A549 (cell line): ENCODE results near the gene ZBP1. TPM values are rescaled to one million over a fixed set of nuclear protein-coding genes. Genes with fewer than 3 reads are reported as not detected.
A peak's percentile ranks its signal among the peaks of the same experiment; 100 is the strongest.

Source experiments
- ATAC-seq, 2 experiments: fragments of 200-7000 bp in 1 of 2; fragments of >200 bp in 1 of 2; cut with Nextera tagmentation in 1 of 2; cut with Tn5 transposase in 1 of 2; 3 replicates each; pipeline versions ENCODE4 v1.8.0 to v1.9.1; 2018 to 2020; ENCODE audit warnings: mild to moderate bottlenecking in 1 of 2, moderate library complexity in 1 of 2
- CTCF ChIA-PET: fragments of 300-600 bp; sonication (Branson Sonifier 250); formaldehyde crosslinking; extraction: SDS; loops from one replicate; lab custom pipeline; 2021; ENCODE audit warnings: antibody characterized with exemption, inconsistent platforms; lab: Yijun Ruan, JAX
- POLR2A ChIA-PET: fragments of 350-600 bp; formaldehyde crosslinking; extraction: SDS; loops from one replicate; lab custom pipeline; 2021; ENCODE audit warnings: antibody characterized with exemption, inconsistent platforms; lab: Yijun Ruan, JAX
- DNase-seq, 2 experiments: peaks; one replicate each; pipeline versions ENCODE4 v3.0.0 to v3.0.0-alpha.2; 2011 to 2016; ENCODE audit warnings: low read depth in 1 of 2, low spot score in 1 of 2
- FAIRE-seq: peaks from 2 replicates; lab custom pipeline; 2011; peaks lifted over from hg19 to GRCh38; lab: Jason Lieb, UNC
- H3K27ac ChIP-seq, 2 experiments: fragments of >200 bp; sonication (Bioruptor Twin); formaldehyde crosslinking; 3 replicates each; pipeline ENCODE4 v1.5.1; 2016 to 2017
- H3K4me1 ChIP-seq: fragments of >200 bp; sonication (Bioruptor Twin); formaldehyde crosslinking; 3 replicates; pipeline ENCODE4 v1.6.1; 2016
- H3K4me2 ChIP-seq: fragments of >200 bp; sonication (Bioruptor Twin); formaldehyde crosslinking; 3 replicates; pipeline ENCODE4 v1.6.1; 2016
- H3K4me3 ChIP-seq: fragments of >200 bp; sonication (Bioruptor Twin); formaldehyde crosslinking; 3 replicates; pipeline ENCODE4 v1.5.1; 2016
- H3K9me3 ChIP-seq: fragments of >200 bp; sonication (Bioruptor Twin); formaldehyde crosslinking; 3 replicates; pipeline ENCODE4 v1.6.1; 2016
- CBX2 ChIP-seq: fragments of 200-600 bp; sonication (generic); IDR thresholded peaks from 2 replicates; pipeline ENCODE4 v1.6.1; 2016; ENCODE audit warnings: low read depth, mild to moderate bottlenecking, borderline replicate concordance
- CEBPB ChIP-seq, 2 experiments: fragments of >200 bp in 1 of 2; sonication (Bioruptor Twin) in 1 of 2; formaldehyde crosslinking in 1 of 2; IDR thresholded peaks; 2 replicates each; pipeline ENCODE4 v1.6.1; 2012 to 2016
- EHF ChIP-seq: fragments of 250-450 bp; sonication (Bioruptor Pico); IDR thresholded peaks from 2 replicates; pipeline ENCODE4 v1.5.0; 2020; ENCODE audit warnings: mild to moderate bottlenecking
- EP300 ChIP-seq, 2 experiments: fragments of >200 bp; sonication (Bioruptor Twin); formaldehyde crosslinking; IDR thresholded peaks; 2 replicates in 1 of 2; 3 replicates in 1 of 2; pipeline ENCODE4 v1.6.1; 2016 to 2017
- ESRRA ChIP-seq: fragments of 150-350 bp; IDR thresholded peaks from 2 replicates; pipeline ENCODE4 v1.6.1; 2014; ENCODE audit warnings: mild to moderate bottlenecking, low read length, borderline replicate concordance
- FOSL2 ChIP-seq, 2 experiments: fragments of 450-650 bp in 1 of 2; fragments of >200 bp in 1 of 2; sonication (Bioruptor Twin) in 1 of 2; formaldehyde crosslinking; IDR thresholded peaks; 2 replicates each; pipeline versions ENCODE4 v1.5.0 to v1.6.1; 2016 to 2020; ENCODE audit warnings: mild to moderate bottlenecking in 1 of 2, moderate library complexity in 1 of 2
- GATA3 ChIP-seq: IDR thresholded peaks from 2 replicates; pipeline ENCODE4 v1.6.1; 2012; ENCODE audit warnings: borderline replicate concordance
- HDAC2 ChIP-seq: fragments of 200-600 bp; sonication (generic); IDR thresholded peaks from 2 replicates; pipeline ENCODE4 v1.6.1; 2016
- HOXA7 ChIP-seq: fragments of 250-450 bp; sonication (Bioruptor Pico); IDR thresholded peaks from 2 replicates; pipeline ENCODE4 v1.5.0; 2020; ENCODE audit warnings: mild to moderate bottlenecking, moderate library complexity
- HOXB13 ChIP-seq: fragments of 250-450 bp; sonication (Bioruptor Pico); IDR thresholded peaks from 2 replicates; pipeline ENCODE4 v1.5.0; 2020; ENCODE audit warnings: low read depth, mild to moderate bottlenecking, moderate library complexity
- KDM1A ChIP-seq: fragments of 200-600 bp; sonication (generic); IDR thresholded peaks from 2 replicates; pipeline ENCODE4 v1.6.1; 2016; ENCODE audit warnings: low read depth, mild to moderate bottlenecking
- KDM5A ChIP-seq: fragments of 200-600 bp; sonication (generic); IDR thresholded peaks from 2 replicates; pipeline ENCODE4 v1.6.1; 2016; ENCODE audit warnings: antibody characterized with exemption, mild to moderate bottlenecking
- PHF8 ChIP-seq: fragments of 200-600 bp; sonication (generic); IDR thresholded peaks from 2 replicates; pipeline ENCODE4 v1.6.1; 2016; ENCODE audit warnings: low read depth, mild to moderate bottlenecking, antibody characterized with exemption, moderate library complexity, borderline replicate concordance
- RAD21 ChIP-seq, 2 experiments: fragments of >200 bp in 1 of 2; sonication (Bioruptor Twin) in 1 of 2; formaldehyde crosslinking in 1 of 2; IDR thresholded peaks in 1 of 2; conservative IDR thresholded peaks in 1 of 2; 2 replicates in 1 of 2; 3 replicates in 1 of 2; pipeline ENCODE4 v1.6.1; 2012 to 2018; ENCODE audit warnings: inconsistent platforms in 1 of 2
- RFX5 ChIP-seq: fragments of 450-650 bp; IDR thresholded peaks from 2 replicates; pipeline ENCODE4 v1.7.1; 2014; ENCODE audit warnings: antibody characterized with exemption, mild to moderate bottlenecking, moderate library complexity
- RNF2 ChIP-seq: fragments of 200-600 bp; sonication (generic); IDR thresholded peaks from 2 replicates; pipeline ENCODE4 v1.6.1; 2016; ENCODE audit warnings: low read depth, mild to moderate bottlenecking, antibody characterized with exemption, moderate library complexity, borderline replicate concordance
- WGBS: methylation state at CpG from one replicate; pipeline ENCODE4 v1.1.6; 2017; ENCODE audit errors: missing lambda C conversion rate; 5-methylcytosine and 5-hydroxymethylcytosine counted together
- polyA plus RNA-seq, 4 experiments: library from polyadenylated mRNA; depleted of rRNA in 3 of 4; stranded (reverse); fragments of >200 nt; fragmentation: RNase III in 1 of 4; extraction: RNeasy Plus Mini Kit Qiagen cat#74134 plus additional on column Dnase treatment in 1 of 4; gene quantifications; 2 replicates in 3 of 4; 3 replicates in 1 of 4; pipeline ENCODE4 v1.2.3, GENCODE V29; 2011 to 2017
- TF ChIP-seq, protein P1 (sequence below): fragments of 200-600 bp; sonication (generic); IDR thresholded peaks from 2 replicates; pipeline ENCODE4 v1.6.1; 2016; ENCODE audit warnings: antibody characterized with exemption, mild to moderate bottlenecking, moderate library complexity
- TF ChIP-seq, protein P2 (sequence below): fragments of 250-450 bp; sonication (Bioruptor Pico); IDR thresholded peaks from 2 replicates; pipeline ENCODE4 v1.5.0; 2021; ENCODE audit warnings: mild to moderate bottlenecking, moderate library complexity, borderline replicate concordance
- TF ChIP-seq, protein P3 (sequence below): fragments of 450-650 bp; IDR thresholded peaks from 2 replicates; pipeline ENCODE4 v1.6.1; 2014; ENCODE audit warnings: antibody characterized with exemption

ZBP1 gene
- polyA plus RNA-seq, 2 of the 4 experiments (the other 2 are of a cell fraction), result 0.05 TPM; not detected in 1

- no peak overlapping the region for H3K4me3 ChIP-seq
- no peaks in the 10 kb centered on the region for H3K9me3 ChIP-seq
- POLR2A ChIA-PET, result interaction anchor here (1.1 kb wide), 1 partner anchor 96 kb away, joined by 3 read pairs; no protein-coding TSS in a partner anchor
- no peak for TF ChIP-seq GATA3
- no peak for TF ChIP-seq FOSL2 (IDR thresholded peaks at IDR 0.05)
- no peak for TF ChIP-seq FOSL2 (CRISPR knock-in tag; IDR thresholded peaks at IDR 0.05)
- no peak for TF ChIP-seq KDM1A
- no peak for TF ChIP-seq KDM5A
- TF ChIP-seq, protein P1, sequence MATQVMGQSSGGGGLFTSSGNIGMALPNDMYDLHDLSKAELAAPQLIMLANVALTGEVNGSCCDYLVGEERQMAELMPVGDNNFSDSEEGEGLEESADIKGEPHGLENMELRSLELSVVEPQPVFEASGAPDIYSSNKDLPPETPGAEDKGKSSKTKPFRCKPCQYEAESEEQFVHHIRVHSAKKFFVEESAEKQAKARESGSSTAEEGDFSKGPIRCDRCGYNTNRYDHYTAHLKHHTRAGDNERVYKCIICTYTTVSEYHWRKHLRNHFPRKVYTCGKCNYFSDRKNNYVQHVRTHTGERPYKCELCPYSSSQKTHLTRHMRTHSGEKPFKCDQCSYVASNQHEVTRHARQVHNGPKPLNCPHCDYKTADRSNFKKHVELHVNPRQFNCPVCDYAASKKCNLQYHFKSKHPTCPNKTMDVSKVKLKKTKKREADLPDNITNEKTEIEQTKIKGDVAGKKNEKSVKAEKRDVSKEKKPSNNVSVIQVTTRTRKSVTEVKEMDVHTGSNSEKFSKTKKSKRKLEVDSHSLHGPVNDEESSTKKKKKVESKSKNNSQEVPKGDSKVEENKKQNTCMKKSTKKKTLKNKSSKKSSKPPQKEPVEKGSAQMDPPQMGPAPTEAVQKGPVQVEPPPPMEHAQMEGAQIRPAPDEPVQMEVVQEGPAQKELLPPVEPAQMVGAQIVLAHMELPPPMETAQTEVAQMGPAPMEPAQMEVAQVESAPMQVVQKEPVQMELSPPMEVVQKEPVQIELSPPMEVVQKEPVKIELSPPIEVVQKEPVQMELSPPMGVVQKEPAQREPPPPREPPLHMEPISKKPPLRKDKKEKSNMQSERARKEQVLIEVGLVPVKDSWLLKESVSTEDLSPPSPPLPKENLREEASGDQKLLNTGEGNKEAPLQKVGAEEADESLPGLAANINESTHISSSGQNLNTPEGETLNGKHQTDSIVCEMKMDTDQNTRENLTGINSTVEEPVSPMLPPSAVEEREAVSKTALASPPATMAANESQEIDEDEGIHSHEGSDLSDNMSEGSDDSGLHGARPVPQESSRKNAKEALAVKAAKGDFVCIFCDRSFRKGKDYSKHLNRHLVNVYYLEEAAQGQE, result no peak
- no peak for TF ChIP-seq PHF8
- no peak for TF ChIP-seq HOXA7 (CRISPR knock-in tag)
- no peak for TF ChIP-seq RNF2
- TF ChIP-seq, protein P2, sequence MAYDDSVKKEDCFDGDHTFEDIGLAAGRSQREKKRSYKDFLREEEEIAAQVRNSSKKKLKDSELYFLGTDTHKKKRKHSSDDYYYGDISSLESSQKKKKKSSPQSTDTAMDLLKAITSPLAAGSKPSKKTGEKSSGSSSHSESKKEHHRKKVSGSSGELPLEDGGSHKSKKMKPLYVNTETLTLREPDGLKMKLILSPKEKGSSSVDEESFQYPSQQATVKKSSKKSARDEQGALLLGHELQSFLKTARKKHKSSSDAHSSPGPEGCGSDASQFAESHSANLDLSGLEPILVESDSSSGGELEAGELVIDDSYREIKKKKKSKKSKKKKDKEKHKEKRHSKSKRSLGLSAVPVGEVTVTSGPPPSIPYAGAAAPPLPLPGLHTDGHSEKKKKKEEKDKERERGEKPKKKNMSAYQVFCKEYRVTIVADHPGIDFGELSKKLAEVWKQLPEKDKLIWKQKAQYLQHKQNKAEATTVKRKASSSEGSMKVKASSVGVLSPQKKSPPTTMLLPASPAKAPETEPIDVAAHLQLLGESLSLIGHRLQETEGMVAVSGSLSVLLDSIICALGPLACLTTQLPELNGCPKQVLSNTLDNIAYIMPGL (CRISPR knock-in tag), result no peak
- TF ChIP-seq EHF (CRISPR knock-in tag), result no peak
- TF ChIP-seq RFX5, result no peak
- TF ChIP-seq EP300 (IDR thresholded peaks at IDR 0.05), result no peak
- no peak for TF ChIP-seq CBX2
- TF ChIP-seq HDAC2, result no peak
- H3K4me1 ChIP-seq, result peaks cover 12% of the 10 kb centered on the region; the same call in 1 of the 3 replicates
- no peak overlapping the region for H3K4me2 ChIP-seq
- no peak for DNase-seq
- FAIRE-seq, result no peak
- WGBS, result 52% methylated on average over 5 of the region's 5 CpGs
- no peak overlapping the region for H3K27ac ChIP-seq
- ATAC-seq, result no peak
- CTCF ChIA-PET, result interaction anchor here (0.8 to 11.9 kb wide), 9 partner anchors 8 to 608 kb away, joined by 4 to 388 read pairs (median 7); no protein-coding TSS in a partner anchor
These were observed 18.5 kb downstream of the ZBP1 start for GRCh38 chr20:57601737-57602136.

- TF ChIP-seq ESRRA (no peak), RAD21 (conservative IDR thresholded peaks at IDR 0.05 in 1 of 2, IDR thresholded peaks at IDR 0.05 in 1 of 2) (no peak), HOXB13 (no peak), CEBPB (IDR thresholded peaks at IDR 0.05) (no peak), KDM1A (no peak), RFX5 (no peak)
- TF ChIP-seq, protein P3, sequence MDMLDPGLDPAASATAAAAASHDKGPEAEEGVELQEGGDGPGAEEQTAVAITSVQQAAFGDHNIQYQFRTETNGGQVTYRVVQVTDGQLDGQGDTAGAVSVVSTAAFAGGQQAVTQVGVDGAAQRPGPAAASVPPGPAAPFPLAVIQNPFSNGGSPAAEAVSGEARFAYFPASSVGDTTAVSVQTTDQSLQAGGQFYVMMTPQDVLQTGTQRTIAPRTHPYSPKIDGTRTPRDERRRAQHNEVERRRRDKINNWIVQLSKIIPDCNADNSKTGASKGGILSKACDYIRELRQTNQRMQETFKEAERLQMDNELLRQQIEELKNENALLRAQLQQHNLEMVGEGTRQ, result no peak
- TF ChIP-seq, all 56 proteins: peak for 0
- no peak overlapping the region for H3K4me2 ChIP-seq
- ATAC-seq (no peak), DNase-seq (no peak), FAIRE-seq (no peak)
- POLR2A ChIA-PET, result interaction anchor here (1.1 kb wide), 1 partner anchor 97 kb away, joined by 3 read pairs; no protein-coding TSS in a partner anchor
- peak overlapping the region in 1 of 2 experiments; percentile 66; a peak in 2 of 6 replicates for H3K27ac ChIP-seq
- H3K9me3 ChIP-seq, result no peaks in the 10 kb centered on the region
- no peak overlapping the region for H3K4me3 ChIP-seq
- CTCF ChIA-PET, result interaction anchor here (0.8 to 11.9 kb wide), 9 partner anchors 9 to 608 kb away, joined by 4 to 388 read pairs (median 7); no protein-coding TSS in a partner anchor
- WGBS, result 78% methylated on average over 2 of the region's 2 CpGs
- H3K4me1 ChIP-seq, result peaks cover 12% of the 10 kb centered on the region; the same call in 1 of the 3 replicates
These were observed 19.0 kb downstream of the ZBP1 start for GRCh38 chr20:57601211-57601570.
